ENCODE measurements around the gene GLRA1. TPM values are rescaled to one million over a fixed set of nuclear protein-coding genes. Genes with fewer than 3 reads are reported as not detected.

The GLRA1 gene
- total RNA-seq, result not detected in 2 replicates
- polyA plus RNA-seq, result not detected in 2 replicates

DNA sequence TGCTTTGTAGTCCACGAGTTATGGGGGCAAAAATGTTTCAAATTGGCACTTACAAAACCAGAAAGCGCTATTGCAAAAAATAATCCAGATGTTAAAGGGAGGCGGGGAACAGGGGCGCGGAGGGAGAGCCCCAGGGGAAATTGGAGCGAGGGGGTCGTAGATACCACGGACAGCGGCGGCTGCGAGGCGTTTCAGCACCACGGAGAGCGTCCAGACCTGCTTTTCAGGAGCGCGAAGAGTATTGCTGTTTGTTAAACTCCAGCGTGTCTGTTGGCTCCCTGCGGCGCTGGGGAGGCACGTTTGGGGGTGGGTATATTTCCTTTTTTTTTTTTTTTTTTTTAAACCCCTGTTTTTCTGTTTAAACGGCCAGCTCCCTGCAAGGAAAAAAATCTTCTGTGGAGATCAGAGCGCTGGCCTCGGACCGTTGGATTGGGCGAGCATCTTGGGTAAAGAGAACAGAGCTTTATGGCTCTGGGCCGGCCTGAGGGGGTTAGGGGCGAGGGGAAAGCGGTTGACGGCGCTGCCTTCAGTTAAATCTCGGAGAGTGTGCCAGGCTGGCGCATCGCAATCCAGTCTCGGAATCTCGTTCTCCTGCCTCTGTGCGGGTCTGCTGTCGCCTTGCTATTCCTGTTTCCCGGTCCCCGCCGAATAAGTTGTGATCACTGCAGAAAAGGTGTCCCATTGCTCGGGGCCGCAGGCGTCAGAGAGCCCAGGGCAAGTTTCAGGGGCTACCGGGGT is at the start of gene GLRA1:
TSS of gene GLRA1 (minus strand) at position 288 of the 738 bp plus-strand sequence. CDS start 302 bp downstream, outside the sequence.
- no peak within 1 kb of the TSS for H3K4me3 ChIP-seq
- DNase-seq (ENCODE audit: low read depth in 1 of 2, low spot score in 1 of 2), result peak; percentile 62 to 92
- no peaks in the 10 kb centered on the region for H3K9me3 ChIP-seq (ENCODE audit: low read depth)
- H3K27me3 ChIP-seq, result peaks cover 37% of the 10 kb centered on the region
- H3K4me1 ChIP-seq (ENCODE audit: low read depth), result no peaks in the 10 kb centered on the region
- H3K36me3 ChIP-seq, result no peaks in the 10 kb centered on the region
- TF ChIP-seq, protein P1, sequence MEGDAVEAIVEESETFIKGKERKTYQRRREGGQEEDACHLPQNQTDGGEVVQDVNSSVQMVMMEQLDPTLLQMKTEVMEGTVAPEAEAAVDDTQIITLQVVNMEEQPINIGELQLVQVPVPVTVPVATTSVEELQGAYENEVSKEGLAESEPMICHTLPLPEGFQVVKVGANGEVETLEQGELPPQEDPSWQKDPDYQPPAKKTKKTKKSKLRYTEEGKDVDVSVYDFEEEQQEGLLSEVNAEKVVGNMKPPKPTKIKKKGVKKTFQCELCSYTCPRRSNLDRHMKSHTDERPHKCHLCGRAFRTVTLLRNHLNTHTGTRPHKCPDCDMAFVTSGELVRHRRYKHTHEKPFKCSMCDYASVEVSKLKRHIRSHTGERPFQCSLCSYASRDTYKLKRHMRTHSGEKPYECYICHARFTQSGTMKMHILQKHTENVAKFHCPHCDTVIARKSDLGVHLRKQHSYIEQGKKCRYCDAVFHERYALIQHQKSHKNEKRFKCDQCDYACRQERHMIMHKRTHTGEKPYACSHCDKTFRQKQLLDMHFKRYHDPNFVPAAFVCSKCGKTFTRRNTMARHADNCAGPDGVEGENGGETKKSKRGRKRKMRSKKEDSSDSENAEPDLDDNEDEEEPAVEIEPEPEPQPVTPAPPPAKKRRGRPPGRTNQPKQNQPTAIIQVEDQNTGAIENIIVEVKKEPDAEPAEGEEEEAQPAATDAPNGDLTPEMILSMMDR (IDR thresholded peaks at IDR 0.05; ENCODE audit: low read depth, low read length), result no peak
- H3K27ac ChIP-seq, result no peak within 1 kb of the TSS

DNA sequence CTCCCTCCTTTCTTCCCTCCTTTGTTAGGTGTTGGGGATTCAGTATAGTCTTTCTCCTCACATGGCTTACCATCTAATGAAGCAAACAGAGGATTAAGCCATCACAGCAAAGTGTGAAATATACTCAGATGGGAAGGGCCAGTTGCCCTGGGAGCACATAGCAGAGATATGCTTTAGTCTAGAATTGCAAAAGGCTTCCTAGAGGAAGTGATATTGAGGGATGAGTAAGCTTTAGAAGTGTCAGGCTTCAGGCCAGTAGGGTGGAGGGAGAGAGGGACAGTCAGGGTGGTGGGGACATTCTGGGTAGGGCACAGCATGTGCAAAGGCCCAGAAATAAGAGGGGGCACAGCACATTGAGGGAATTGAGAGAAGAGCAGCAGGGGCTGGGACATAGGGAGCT is 46.2 kb upstream of the GLRA1 start:
- no peak for DNase-seq (ENCODE audit: low read depth in 1 of 2, low spot score in 1 of 2)
- no peaks in the 10 kb centered on the region for H3K9me3 ChIP-seq (ENCODE audit: low read depth)

DNA sequence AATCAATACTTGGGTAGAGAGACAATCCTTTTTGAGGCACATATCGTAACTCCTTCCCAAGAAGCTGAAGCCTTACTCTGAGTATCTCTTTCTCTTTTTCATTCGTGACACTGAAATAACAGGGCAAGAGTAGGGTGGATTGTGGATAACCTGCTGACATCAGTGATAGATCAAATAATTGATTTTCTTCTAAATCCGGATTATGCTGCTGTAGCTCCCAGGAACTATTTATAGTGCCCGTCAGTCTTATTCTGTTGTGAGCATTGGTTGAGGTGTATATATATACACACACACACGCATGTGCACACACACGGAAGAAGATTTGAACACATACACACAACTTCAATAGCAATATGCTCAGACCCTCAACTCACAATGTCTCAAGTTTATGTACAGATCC is 43.2 kb upstream of the GLRA1 start:
- TF ChIP-seq, protein P1 (IDR thresholded peaks at IDR 0.05; ENCODE audit: low read depth, low read length), result no peak
- no peaks in the 10 kb centered on the region for H3K36me3 ChIP-seq
- no peak overlapping the region for H3K4me3 ChIP-seq
- no peaks in the 10 kb centered on the region for H3K27me3 ChIP-seq
- no peak overlapping the region for H3K27ac ChIP-seq
- no peaks in the 10 kb centered on the region for H3K4me1 ChIP-seq (ENCODE audit: low read depth)
- H3K9me3 ChIP-seq (ENCODE audit: low read depth), result no peaks in the 10 kb centered on the region
- DNase-seq (ENCODE audit: low read depth in 1 of 2, low spot score in 1 of 2), result no peak

More for the DNA sequence above, 46.2 kb upstream of the GLRA1 start:
- Histone ChIP-seq H3K4me1 (ENCODE audit: low read depth) (no peaks in the 10 kb centered on the region), H3K27ac (no peak overlapping the region), H3K27me3 (no peaks in the 10 kb centered on the region), H3K4me3 (no peak overlapping the region), H3K36me3 (no peaks in the 10 kb centered on the region)
- TF ChIP-seq, protein P1 (IDR thresholded peaks at IDR 0.05; ENCODE audit: low read depth, low read length), result no peak

DNA sequence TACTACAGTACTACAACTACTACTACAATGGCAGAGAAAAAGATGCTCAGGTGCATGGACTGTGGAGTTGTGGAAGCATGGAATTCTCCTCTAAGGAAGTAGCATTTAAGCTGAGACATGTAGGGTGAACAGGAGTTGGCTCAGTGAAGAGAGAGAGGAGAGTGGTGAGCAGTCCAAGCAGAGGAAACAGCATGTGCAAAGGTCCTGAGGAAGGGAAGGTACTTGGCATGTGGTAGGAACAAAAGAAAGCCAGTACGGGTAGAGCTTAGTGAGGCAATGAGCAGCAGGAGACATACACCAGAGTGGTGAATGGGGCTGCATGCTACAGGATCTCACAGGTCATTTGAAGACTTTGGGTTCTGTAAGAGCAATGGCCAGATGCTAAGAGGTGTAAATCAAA is 41.4 kb upstream of the GLRA1 start:
- Histone ChIP-seq H3K4me3 (no peak overlapping the region), H3K4me1 (ENCODE audit: low read depth) (no peaks in the 10 kb centered on the region), H3K9me3 (ENCODE audit: low read depth) (no peaks in the 10 kb centered on the region), H3K27ac (no peak overlapping the region), H3K36me3 (no peaks in the 10 kb centered on the region), H3K27me3 (no peaks in the 10 kb centered on the region)
- DNase-seq (ENCODE audit: low read depth in 1 of 2, low spot score in 1 of 2), result no peak
- TF ChIP-seq, protein P1 (IDR thresholded peaks at IDR 0.05; ENCODE audit: low read depth, low read length), result no peak

DNA sequence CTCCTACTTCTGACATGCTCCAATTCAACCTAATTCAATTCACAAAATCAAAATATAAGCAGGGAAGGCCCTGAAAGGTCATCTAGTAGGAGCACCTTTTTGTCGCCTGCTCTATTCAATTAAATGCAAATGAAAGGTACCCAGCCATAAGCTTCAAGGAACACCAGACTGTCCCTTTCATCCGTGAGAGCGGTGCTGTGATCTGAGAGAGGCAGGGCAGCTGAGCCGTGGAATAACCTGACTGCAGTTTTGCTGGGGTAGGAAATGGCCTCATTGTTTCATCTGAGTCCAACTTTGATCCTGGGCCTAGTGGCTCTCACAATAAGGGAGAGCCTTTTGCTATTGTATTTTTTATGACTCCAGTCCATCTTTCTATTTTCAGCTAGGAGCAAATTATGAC is 39.8 kb upstream of the GLRA1 start:
- Histone ChIP-seq H3K4me1 (ENCODE audit: low read depth) (no peaks in the 10 kb centered on the region), H3K27me3 (no peaks in the 10 kb centered on the region), H3K36me3 (no peaks in the 10 kb centered on the region), H3K4me3 (no peak overlapping the region), H3K27ac (no peak overlapping the region), H3K9me3 (ENCODE audit: low read depth) (no peaks in the 10 kb centered on the region)
- TF ChIP-seq, protein P1 (IDR thresholded peaks at IDR 0.05; ENCODE audit: low read depth, low read length), result no peak
- no peak for DNase-seq (ENCODE audit: low read depth in 1 of 2, low spot score in 1 of 2)

All from cardiac muscle cell (in vitro differentiated cells and primary cell).